Breast epithelium (tissue), 3 donors: ENCODE results near the gene ASB18.

Experiments
- CTCF ChIP-seq, 3 donors: fragments of 450-650 bp; IDR thresholded peaks; one replicate each; pipeline ENCODE4 v1.5.1; 2016 to 2017; ENCODE audit warnings: antibody characterized with exemption in 3 of 3, mild to moderate bottlenecking in 3 of 3, moderate library complexity in 3 of 3
- POLR2A ChIP-seq: fragments of 450-650 bp; IDR thresholded peaks from one replicate; pipeline ENCODE4 v1.6.1; 2016; ENCODE audit warnings: antibody characterized with exemption, mild to moderate bottlenecking, moderate library complexity
- POLR2AphosphoS5 ChIP-seq, 3 donors: sonication (generic); formaldehyde crosslinking; IDR thresholded peaks; one replicate each; pipeline ENCODE4 v1.6.1; 2017; ENCODE audit warnings: antibody characterized with exemption in 3 of 3

GRCh38 chr2:236257575-236257974 is 6.6 kb downstream of the ASB18 start:
- TF ChIP-seq POLR2AphosphoS5 (IDR thresholded peaks at IDR 0.05) (no peak), CTCF (IDR thresholded peaks at IDR 0.05) (no peak), POLR2A (no peak)
